Gastrocnemius medialis (tissue), 4 donors: ENCODE measurements around the gene P3R3URF.
A peak's percentile ranks its signal among the peaks of the same experiment; 100 is the strongest.

ENCODE experiments used
- POLR2A ChIP-seq, 2 donors: fragments of 450-650 bp; IDR thresholded peaks; one replicate each; pipeline ENCODE4 v1.6.1; 2017; ENCODE audit warnings: antibody characterized with exemption in 2 of 2, mild to moderate bottlenecking in 2 of 2, moderate library complexity in 2 of 2
- TF ChIP-seq, protein P1 (sequence below), 5 experiments: fragments of 450-650 bp in 3 of 5; fragments of 200-600 bp in 2 of 5; sonication (generic) in 2 of 5; IDR thresholded peaks in 4 of 5; conservative IDR thresholded peaks in 1 of 5; 1 replicate in 4 of 5; 2 replicates in 1 of 5; pipeline ENCODE4 v1.5.1; 2016 to 2019; ENCODE audit warnings: antibody characterized with exemption in 5 of 5, mild to moderate bottlenecking in 3 of 5, moderate library complexity in 3 of 5

DNA sequence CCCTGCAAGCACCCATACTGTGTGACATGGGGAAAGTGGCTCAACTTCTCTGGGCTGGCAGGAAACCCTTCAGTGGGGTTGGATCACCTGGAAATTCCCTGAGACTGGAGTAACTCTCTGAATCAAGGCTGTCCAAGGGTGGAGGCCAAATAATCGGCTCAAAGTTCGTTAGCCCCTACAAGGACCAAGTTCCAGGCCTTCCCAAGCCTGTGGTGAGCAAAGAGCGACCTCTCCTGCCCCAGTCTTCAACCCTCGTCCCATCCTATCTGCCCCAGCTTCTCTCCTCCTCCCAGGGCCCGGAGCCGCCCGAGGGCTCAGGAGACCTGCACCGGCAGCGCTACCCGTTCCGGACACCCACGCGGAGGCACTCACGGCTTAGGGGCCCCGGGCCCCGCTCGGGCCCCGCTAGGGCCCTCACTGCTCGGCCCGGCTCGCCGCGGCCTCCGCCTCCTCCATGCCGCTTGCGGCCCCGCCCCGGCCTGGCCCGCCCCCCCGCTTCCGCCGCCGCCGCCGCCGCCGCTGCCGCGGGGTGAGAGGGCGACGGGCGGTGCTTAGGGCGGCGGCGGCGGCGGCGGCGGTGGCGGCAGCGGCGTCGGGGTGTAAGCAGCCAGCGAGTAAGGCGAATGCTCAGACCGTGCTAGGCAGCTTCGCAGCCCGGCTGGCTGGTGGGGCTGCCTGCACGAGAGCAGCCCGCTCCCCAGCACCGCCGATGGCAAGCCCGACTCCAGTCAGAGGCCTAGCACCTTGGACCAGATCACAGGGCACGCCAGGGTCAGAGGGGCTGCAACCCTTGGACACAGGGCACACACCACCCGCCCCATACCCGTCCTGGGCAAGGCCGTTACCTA lies 21.9 kb upstream of the P3R3URF start, which contains the start of gene POMGNT1:
- TF ChIP-seq, protein P1, sequence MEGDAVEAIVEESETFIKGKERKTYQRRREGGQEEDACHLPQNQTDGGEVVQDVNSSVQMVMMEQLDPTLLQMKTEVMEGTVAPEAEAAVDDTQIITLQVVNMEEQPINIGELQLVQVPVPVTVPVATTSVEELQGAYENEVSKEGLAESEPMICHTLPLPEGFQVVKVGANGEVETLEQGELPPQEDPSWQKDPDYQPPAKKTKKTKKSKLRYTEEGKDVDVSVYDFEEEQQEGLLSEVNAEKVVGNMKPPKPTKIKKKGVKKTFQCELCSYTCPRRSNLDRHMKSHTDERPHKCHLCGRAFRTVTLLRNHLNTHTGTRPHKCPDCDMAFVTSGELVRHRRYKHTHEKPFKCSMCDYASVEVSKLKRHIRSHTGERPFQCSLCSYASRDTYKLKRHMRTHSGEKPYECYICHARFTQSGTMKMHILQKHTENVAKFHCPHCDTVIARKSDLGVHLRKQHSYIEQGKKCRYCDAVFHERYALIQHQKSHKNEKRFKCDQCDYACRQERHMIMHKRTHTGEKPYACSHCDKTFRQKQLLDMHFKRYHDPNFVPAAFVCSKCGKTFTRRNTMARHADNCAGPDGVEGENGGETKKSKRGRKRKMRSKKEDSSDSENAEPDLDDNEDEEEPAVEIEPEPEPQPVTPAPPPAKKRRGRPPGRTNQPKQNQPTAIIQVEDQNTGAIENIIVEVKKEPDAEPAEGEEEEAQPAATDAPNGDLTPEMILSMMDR (IDR thresholded peaks at IDR 0.05 in 4 of 5, conservative IDR thresholded peaks at IDR 0.05 in 1 of 5), result peak in 2 of 5 experiments; percentile 21 to 24
- TF ChIP-seq POLR2A (IDR thresholded peaks at IDR 0.05), result peak; percentile 63 to 64
